ENCODE results near the gene GRAMD1B.

DNA sequence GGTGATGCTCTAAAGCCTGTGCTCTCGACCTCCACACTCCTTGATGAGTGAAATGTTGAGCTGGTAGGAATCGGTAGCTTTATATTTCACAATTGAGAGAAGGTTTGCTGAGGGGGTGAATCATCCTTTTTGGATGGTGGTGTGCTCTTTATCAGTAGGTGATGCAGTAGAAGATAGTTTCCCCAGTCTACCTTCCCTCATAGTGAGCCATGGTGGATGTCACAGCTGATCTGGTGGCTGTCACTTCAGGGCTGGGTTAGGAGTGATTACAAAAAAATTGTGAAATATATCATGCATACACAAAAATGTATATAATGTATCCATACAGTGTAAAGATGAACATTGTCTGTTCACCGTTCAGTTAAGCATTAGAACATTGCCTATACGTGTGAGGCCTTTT, 105.3 kb downstream of the GRAMD1B start:
- TF ChIP-seq, protein P1, sequence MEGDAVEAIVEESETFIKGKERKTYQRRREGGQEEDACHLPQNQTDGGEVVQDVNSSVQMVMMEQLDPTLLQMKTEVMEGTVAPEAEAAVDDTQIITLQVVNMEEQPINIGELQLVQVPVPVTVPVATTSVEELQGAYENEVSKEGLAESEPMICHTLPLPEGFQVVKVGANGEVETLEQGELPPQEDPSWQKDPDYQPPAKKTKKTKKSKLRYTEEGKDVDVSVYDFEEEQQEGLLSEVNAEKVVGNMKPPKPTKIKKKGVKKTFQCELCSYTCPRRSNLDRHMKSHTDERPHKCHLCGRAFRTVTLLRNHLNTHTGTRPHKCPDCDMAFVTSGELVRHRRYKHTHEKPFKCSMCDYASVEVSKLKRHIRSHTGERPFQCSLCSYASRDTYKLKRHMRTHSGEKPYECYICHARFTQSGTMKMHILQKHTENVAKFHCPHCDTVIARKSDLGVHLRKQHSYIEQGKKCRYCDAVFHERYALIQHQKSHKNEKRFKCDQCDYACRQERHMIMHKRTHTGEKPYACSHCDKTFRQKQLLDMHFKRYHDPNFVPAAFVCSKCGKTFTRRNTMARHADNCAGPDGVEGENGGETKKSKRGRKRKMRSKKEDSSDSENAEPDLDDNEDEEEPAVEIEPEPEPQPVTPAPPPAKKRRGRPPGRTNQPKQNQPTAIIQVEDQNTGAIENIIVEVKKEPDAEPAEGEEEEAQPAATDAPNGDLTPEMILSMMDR (IDR thresholded peaks at IDR 0.05) = no peak
- TF ChIP-seq POLR2A (IDR thresholded peaks at IDR 0.05) = no peak
